K562 (cell line): ENCODE data around the gene TEX101. TPM values are rescaled to one million over a fixed set of nuclear protein-coding genes. Genes with fewer than 3 reads are reported as not detected.

Experiments used
- ATAC-seq: fragments of 200-7000 bp; cut with Tn5 transposase; 3 replicates; pipeline ENCODE4 v1.9.1; 2020; ENCODE audit warnings: moderate library complexity
- BruUV-seq: library from RNA; stranded (reverse); fragments of 400-500 nt; replicated peaks from 2 replicates; lab custom pipeline; 2021; lab: Mats Ljungman, UMichigan
- CTCF ChIA-PET: fragments of 300-600 bp; formaldehyde crosslinking; extraction: SDS; loops from one replicate; lab custom pipeline; 2021; ENCODE audit warnings: low intra/inter-chr PET ratio; lab: Yijun Ruan, JAX
- POLR2A ChIA-PET: fragments of 300-600, 350-650 bp; sonication (Branson Sonifier 250); formaldehyde crosslinking; extraction: SDS; loops from one replicate; lab custom pipeline; 2021; ENCODE audit warnings: antibody characterized with exemption, inconsistent platforms; lab: Yijun Ruan, JAX
- DNase-seq, 4 experiments: peaks; one replicate each; pipeline versions ENCODE4 v3.0.0 to v3.0.0-alpha.2; 2011 to 2018; ENCODE audit warnings: low spot score in 3 of 4, mixed read lengths in 3 of 4; ENCODE audit errors: extremely low read depth in 1 of 4
- FAIRE-seq: peaks from 2 replicates; lab custom pipeline; 2011; peaks lifted over from hg19 to GRCh38; lab: Jason Lieb, UNC
- H2AFZ ChIP-seq: 2 replicates; pipeline ENCODE4 v1.6.0; 2011; ENCODE audit warnings: low read depth, low read length, control low read depth, inconsistent platforms
- H3K27ac ChIP-seq: fragments of 200-600 bp; 3 replicates; pipeline ENCODE4 v1.8.0; 2011; ENCODE audit warnings: low read depth, mild to moderate bottlenecking, control low read depth, inconsistent platforms, low read length, moderate library complexity, mixed read lengths; ENCODE audit errors: extremely low read depth
- H3K27me3 ChIP-seq, 2 experiments: fragments of 300-600 bp in 1 of 2; 2 replicates in 1 of 2; 3 replicates in 1 of 2; pipeline versions ENCODE4 v1.6.0 to v1.8.0; 2011; ENCODE audit warnings: inconsistent platforms in 2 of 2, low read length in 2 of 2, mild to moderate bottlenecking in 1 of 2, mixed read lengths in 1 of 2, moderate library complexity in 1 of 2; ENCODE audit not compliant: control insufficient read depth in 2 of 2, insufficient read depth in 2 of 2
- H3K36me3 ChIP-seq: fragments of 300-600 bp; 3 replicates; pipeline ENCODE4 v1.8.0; 2011; ENCODE audit warnings: mild to moderate bottlenecking, low read length, inconsistent platforms; ENCODE audit not compliant: control insufficient read depth, insufficient read depth
- H3K4me1 ChIP-seq, 2 experiments: fragments of 200-600 bp in 1 of 2; replicated peaks in 1 of 2; 2 replicates in 1 of 2; 3 replicates in 1 of 2; pipeline versions ENCODE4 v1.5.1 to v1.8.0; 2011; ENCODE audit warnings: inconsistent platforms in 2 of 2, low read length in 2 of 2, mild to moderate bottlenecking in 1 of 2, mixed read lengths in 1 of 2, moderate library complexity in 1 of 2; ENCODE audit not compliant: control insufficient read depth in 2 of 2, insufficient read depth in 2 of 2
- H3K4me2 ChIP-seq: 2 replicates; pipeline ENCODE4 v1.6.1; 2011; ENCODE audit warnings: low read length, control low read depth, inconsistent platforms, mixed read lengths; ENCODE audit not compliant: insufficient read depth
- H3K4me3 ChIP-seq: fragments of 200-600 bp; sonication (generic), shearing (Covaris generic); 2 replicates; pipeline ENCODE4 v1.5.1; 2016; ENCODE audit warnings: control low read depth, inconsistent platforms
- H3K79me2 ChIP-seq: fragments of 200-600 bp; 3 replicates; pipeline ENCODE4 v1.8.0; 2011; ENCODE audit warnings: low read length, inconsistent platforms; ENCODE audit not compliant: control insufficient read depth, insufficient read depth
- H3K9ac ChIP-seq, 2 experiments: 2 replicates each; pipeline versions ENCODE4 v1.6.0 to v1.6.1; 2011; ENCODE audit warnings: low read depth in 2 of 2, low read length in 2 of 2, control low read depth in 1 of 2, inconsistent platforms in 1 of 2, mild to moderate bottlenecking in 1 of 2, mixed read lengths in 1 of 2; ENCODE audit not compliant: insufficient read depth in 1 of 2
- H3K9me1 ChIP-seq: one replicate; pipeline ENCODE4 v1.6.0; 2011; ENCODE audit warnings: inconsistent platforms, mild to moderate bottlenecking, low read length, moderate library complexity; ENCODE audit not compliant: control insufficient read depth, insufficient read depth
- H3K9me3 ChIP-seq: replicated peaks from 2 replicates; pipeline ENCODE4 v1.5.1; 2011; ENCODE audit warnings: low read depth, low read length, inconsistent platforms; ENCODE audit not compliant: control insufficient read depth, insufficient read depth
- H4K20me1 ChIP-seq: replicated peaks from 2 replicates; pipeline ENCODE4 v1.6.1; 2011; ENCODE audit warnings: low read length, inconsistent platforms, mixed read lengths; ENCODE audit not compliant: control insufficient read depth, insufficient read depth
- FOXK1 ChIP-seq: sonication (generic); formaldehyde crosslinking; IDR thresholded peaks from 2 replicates; pipeline ENCODE4 v1.8.0; 2022; ENCODE audit warnings: missing genetic modification reagents, mild to moderate bottlenecking, borderline replicate concordance
- ZNF124 ChIP-seq: sonication (generic); formaldehyde crosslinking; IDR thresholded peaks from 2 replicates; pipeline ENCODE4 v1.8.1; 2022; ENCODE audit warnings: missing genetic modification reagents
- WGBS: fragments of 100-300 bp; shearing (Covaris generic); methylation state at CpG from one replicate; pipeline ENCODE4 v1.1.6; 2016; ENCODE audit warnings: low coverage, mixed read lengths; ENCODE audit not compliant: insufficient coverage; ENCODE audit errors: missing lambda C conversion rate; 5-methylcytosine and 5-hydroxymethylcytosine counted together
- in situ Hi-C: fragments of 300-500 bp; cut with MboI; formaldehyde crosslinking; loops from 4 replicates; pipeline ENCODE4 v1.15.0; 2018; ENCODE audit warnings: inconsistent platforms, mixed read lengths
- intact Hi-C: fragments of 100-400 bp; cut with micrococcal nuclease; formaldehyde crosslinking; loops from 2 replicates; pipeline ENCODE4 v1.14.2; 2022
- polyA plus RNA-seq, 8 experiments: library from polyadenylated mRNA; depleted of rRNA in 4 of 8; stranded (reverse) in 5 of 8; unstranded in 3 of 8; fragments of >200 nt; fragmentation: Nextera tagmentation in 2 of 8; fragmentation: Illumina TruSeq in 1 of 8; extraction: Ambion mirVana in 2 of 8; extraction: Trizol in 1 of 8; gene quantifications; 2 replicates each; pipeline versions ENCODE4 v1.2.1 to v1.2.3, GENCODE V29; 2011 to 2014; ENCODE audit warnings: inconsistent platforms in 1 of 8, missing spikeins in 1 of 8
- total RNA-seq, 7 experiments: library from RNA; depleted of rRNA in 6 of 7; stranded (reverse); fragments of >200 nt in 6 of 7; fragmentation: Illumina TruSeq in 2 of 7; extraction: Trizol in 2 of 7; gene quantifications; 2 replicates each; pipeline versions ENCODE4 v1.2.1 to v1.2.3, GENCODE V29; 2011 to 2021; ENCODE audit warnings: low replicate concordance in 1 of 7
- TF ChIP-seq, protein P1 (sequence below): fragments of 450-650 bp; formaldehyde crosslinking; IDR thresholded peaks from 2 replicates; pipeline ENCODE4 v1.4.0; 2020; ENCODE audit warnings: mild to moderate bottlenecking, mixed read lengths
- TF ChIP-seq, protein P2 (sequence below): IDR thresholded peaks from 2 replicates; pipeline ENCODE4 v1.6.1; 2016; ENCODE audit warnings: missing genetic modification characterization, missing compliant biosample characterization

TEX101 gene
- total and polyA plus RNA-seq, 9 of the 15 experiments (the other 6 are each of a cell fraction or from before 2014, with no cell fraction given) = 0.10 to 0.36 (median 0.14) TPM; not detected in 6

DNA sequence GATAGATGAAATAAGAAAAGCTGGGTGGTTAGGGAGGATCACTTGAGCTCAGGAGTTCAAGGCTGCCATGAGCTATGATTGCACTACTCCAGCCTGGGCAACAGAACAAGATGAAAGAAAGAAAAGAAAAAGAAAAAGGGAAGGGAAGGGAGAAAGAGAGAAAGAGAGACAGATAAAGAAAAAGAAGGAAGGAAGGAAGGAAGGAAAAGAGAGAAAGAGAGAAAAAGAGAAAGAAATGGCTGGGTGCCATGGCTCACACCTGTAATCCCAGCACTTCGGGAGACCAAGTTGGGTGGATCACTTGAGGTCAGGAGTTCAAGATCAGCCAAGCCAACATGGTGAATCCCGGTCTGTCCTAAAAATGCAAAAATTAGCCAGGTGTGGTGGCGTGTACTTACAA is 21.1 kb downstream of the TEX101 start:
- Histone ChIP-seq H2AFZ (no peak overlapping the region), H3K9me3 (no peaks in the 10 kb centered on the region; the same call in 1 of the 2 replicates), H3K36me3 (no peaks in the 10 kb centered on the region), H3K4me3 (no peak overlapping the region), H3K4me1 (no peaks in the 10 kb centered on the region; a peak in 1 of 5 replicates), H3K9me1 (no peaks in the 10 kb centered on the region), H4K20me1 (no peaks in the 10 kb centered on the region), H3K27me3 (peaks cover 0 to 4% of the 10 kb centered on the region in 2 experiments; a peak in 1 of 5 replicates), H3K4me2 (no peak overlapping the region), H3K27ac (no peak overlapping the region), H3K9ac (no peak overlapping the region), H3K79me2 (no peaks in the 10 kb centered on the region)
- TF ChIP-seq, protein P1, sequence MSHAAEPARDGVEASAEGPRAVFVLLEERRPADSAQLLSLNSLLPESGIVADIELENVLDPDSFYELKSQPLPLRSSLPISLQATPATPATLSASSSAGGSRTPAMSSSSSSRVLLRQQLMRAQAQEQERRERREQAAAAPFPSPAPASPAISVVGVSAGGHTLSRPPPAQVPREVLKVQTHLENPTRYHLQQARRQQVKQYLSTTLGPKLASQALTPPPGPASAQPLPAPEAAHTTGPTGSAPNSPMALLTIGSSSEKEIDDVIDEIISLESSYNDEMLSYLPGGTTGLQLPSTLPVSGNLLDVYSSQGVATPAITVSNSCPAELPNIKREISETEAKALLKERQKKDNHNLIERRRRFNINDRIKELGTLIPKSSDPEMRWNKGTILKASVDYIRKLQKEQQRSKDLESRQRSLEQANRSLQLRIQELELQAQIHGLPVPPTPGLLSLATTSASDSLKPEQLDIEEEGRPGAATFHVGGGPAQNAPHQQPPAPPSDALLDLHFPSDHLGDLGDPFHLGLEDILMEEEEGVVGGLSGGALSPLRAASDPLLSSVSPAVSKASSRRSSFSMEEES (CRISPR knock-in tag) = no peak
- no peak for TF ChIP-seq FOXK1 (CRISPR knock-in tag)
- no peak for TF ChIP-seq ZNF124 (CRISPR knock-in tag)
- TF ChIP-seq, protein P2, sequence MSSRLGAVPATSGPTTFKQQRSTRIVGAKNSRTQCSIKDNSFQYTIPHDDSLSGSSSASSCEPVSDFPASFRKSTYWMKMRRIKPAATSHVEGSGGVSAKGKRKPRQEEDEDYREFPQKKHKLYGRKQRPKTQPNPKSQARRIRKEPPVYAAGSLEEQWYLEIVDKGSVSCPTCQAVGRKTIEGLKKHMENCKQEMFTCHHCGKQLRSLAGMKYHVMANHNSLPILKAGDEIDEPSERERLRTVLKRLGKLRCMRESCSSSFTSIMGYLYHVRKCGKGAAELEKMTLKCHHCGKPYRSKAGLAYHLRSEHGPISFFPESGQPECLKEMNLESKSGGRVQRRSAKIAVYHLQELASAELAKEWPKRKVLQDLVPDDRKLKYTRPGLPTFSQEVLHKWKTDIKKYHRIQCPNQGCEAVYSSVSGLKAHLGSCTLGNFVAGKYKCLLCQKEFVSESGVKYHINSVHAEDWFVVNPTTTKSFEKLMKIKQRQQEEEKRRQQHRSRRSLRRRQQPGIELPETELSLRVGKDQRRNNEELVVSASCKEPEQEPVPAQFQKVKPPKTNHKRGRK (tag) = peak; percentile 63; the same call in 1 of the 2 replicates
- FAIRE-seq (no peak), ATAC-seq (no peak), DNase-seq (no peak)
- no TSS peak for BruUV-seq
- ChIA-PET POLR2A (no interaction called here), CTCF (interaction anchor here (0.5 kb wide), 1 partner anchor 355 kb away, joined by 3 read pairs; no protein-coding TSS in a partner anchor)
- in situ Hi-C loops = no loop called here
- intact Hi-C loops = no loop called here
- WGBS = 6% methylated on average over 3 of the region's 3 CpGs
